Loucy (cell line): ENCODE results near the gene PUM1.
A peak's percentile ranks its signal among the peaks of the same experiment; 100 is the strongest.

Experiments used
- H2AFZ ChIP-seq: fragments of 200-600 bp; sonication (generic); 2 replicates; pipeline ENCODE4 v1.6.0; 2016; ENCODE audit warnings: antibody characterized with exemption, mild to moderate bottlenecking, low read length, moderate library complexity
- H3F3A ChIP-seq: fragments of 200-600 bp; 2 replicates; pipeline ENCODE4 v1.6.0; 2016; ENCODE audit warnings: antibody characterized with exemption, low read depth, mild to moderate bottlenecking
- H3K27me3 ChIP-seq: fragments of 200-600 bp; sonication (generic); 2 replicates; pipeline ENCODE4 v1.6.1; 2014; ENCODE audit warnings: low read length, mild to moderate bottlenecking; ENCODE audit not compliant: insufficient read depth, poor library complexity, severe bottlenecking
- H3K36me3 ChIP-seq: fragments of 200-600 bp; sonication (generic); 2 replicates; pipeline ENCODE4 v1.6.1; 2016; ENCODE audit warnings: low read length; ENCODE audit not compliant: insufficient read depth
- H3K4me1 ChIP-seq: fragments of 200-600 bp; sonication (generic); 2 replicates; pipeline ENCODE4 v1.5.1; 2014; ENCODE audit warnings: low read length, mild to moderate bottlenecking; ENCODE audit not compliant: insufficient read depth, poor library complexity, severe bottlenecking
- H3K4me2 ChIP-seq: fragments of 200-600 bp; sonication (generic); 2 replicates; pipeline ENCODE4 v1.6.0; 2014; ENCODE audit warnings: antibody characterized with exemption, low read length, low read depth, mild to moderate bottlenecking; ENCODE audit not compliant: poor library complexity, severe bottlenecking
- H3K4me3 ChIP-seq: fragments of 200-600 bp; sonication (generic); 2 replicates; pipeline ENCODE4 v1.5.1; 2014; ENCODE audit warnings: low read length, mild to moderate bottlenecking, mixed read lengths; ENCODE audit not compliant: poor library complexity, severe bottlenecking
- H3K79me2 ChIP-seq: fragments of 200-600 bp; sonication (generic); 2 replicates; pipeline ENCODE4 v1.6.1; 2014; ENCODE audit warnings: low read length; ENCODE audit not compliant: insufficient read depth
- H3K9ac ChIP-seq: fragments of 200-600 bp; sonication (generic); 2 replicates; pipeline ENCODE4 v1.6.0; 2014; ENCODE audit warnings: mild to moderate bottlenecking, low read depth, low read length, moderate library complexity; ENCODE audit not compliant: poor library complexity, severe bottlenecking
- H3K9me2 ChIP-seq: fragments of 200-600 bp; sonication (generic); replicated peaks from 2 replicates; pipeline ENCODE4 v1.6.1; 2016; ENCODE audit warnings: low read depth, low read length, mixed read lengths
- H3K9me3 ChIP-seq: fragments of 200-600 bp; sonication (generic); 2 replicates; pipeline ENCODE4 v1.6.1; 2014; ENCODE audit warnings: mild to moderate bottlenecking, antibody characterized with exemption, low read length, low read depth; ENCODE audit not compliant: insufficient read depth
- H4K20me1 ChIP-seq: fragments of 200-600 bp; sonication (generic); 2 replicates; pipeline ENCODE4 v1.6.0; 2014; ENCODE audit warnings: antibody characterized with exemption, low read length, mild to moderate bottlenecking; ENCODE audit not compliant: insufficient read depth, poor library complexity, severe bottlenecking
- CTCF ChIP-seq: fragments of 200-600 bp; sonication (generic); conservative IDR thresholded peaks from 2 replicates; pipeline ENCODE4 v1.5.1; 2014; ENCODE audit warnings: mild to moderate bottlenecking, antibody characterized with exemption, low read length
- EZH2phosphoT487 ChIP-seq: fragments of 200-600 bp; IDR thresholded peaks from 2 replicates; pipeline ENCODE4 v1.6.1; 2018; ENCODE audit warnings: antibody characterized with exemption, mild to moderate bottlenecking, moderate library complexity, borderline replicate concordance

PUM1 gene

GRCh38 chr1:30919025-30919881 lies 146.3 kb downstream of the PUM1 start:
- H3K9me3 ChIP-seq = no peaks in the 10 kb centered on the region
- H3F3A ChIP-seq = peaks cover 8% of the 10 kb centered on the region
- H3K4me1 ChIP-seq = peaks cover 27% of the 10 kb centered on the region
- H3K79me2 ChIP-seq = no peaks in the 10 kb centered on the region
- H3K9ac ChIP-seq = peak overlapping the region; percentile 35
- no peaks in the 10 kb centered on the region for H3K9me2 ChIP-seq
- peak overlapping the region; percentile 80 for H3K4me2 ChIP-seq
- H3K4me3 ChIP-seq = peak overlapping the region; percentile 59
- no peaks in the 10 kb centered on the region for H4K20me1 ChIP-seq
- no peaks in the 10 kb centered on the region for H3K36me3 ChIP-seq
- H3K27me3 ChIP-seq = no peaks in the 10 kb centered on the region
- no peak overlapping the region; the same call in 1 of the 2 replicates for H2AFZ ChIP-seq
- no peak for TF ChIP-seq EZH2phosphoT487
- TF ChIP-seq CTCF = no peak

- H3K4me1 ChIP-seq = peaks cover 38% of the 10 kb centered on the region
- no peak for TF ChIP-seq EZH2phosphoT487
- no peak for TF ChIP-seq CTCF
- H3K79me2 ChIP-seq = no peaks in the 10 kb centered on the region
- H3F3A ChIP-seq = peaks cover 8% of the 10 kb centered on the region
- no peaks in the 10 kb centered on the region for H4K20me1 ChIP-seq
- H3K36me3 ChIP-seq = no peaks in the 10 kb centered on the region
- H2AFZ ChIP-seq = no peak overlapping the region
- H3K9me3 ChIP-seq = no peaks in the 10 kb centered on the region
- no peak overlapping the region for H3K4me2 ChIP-seq
- no peaks in the 10 kb centered on the region for H3K9me2 ChIP-seq
- no peaks in the 10 kb centered on the region for H3K27me3 ChIP-seq
- no peak overlapping the region for H3K4me3 ChIP-seq
- no peak overlapping the region for H3K9ac ChIP-seq
Measured at GRCh38 chr1:30916296-30916695, 149.2 kb downstream of the PUM1 start.

GRCh38 chr1:30915491-30916230 lies 149.9 kb downstream of the PUM1 start:
- peaks cover 8% of the 10 kb centered on the region for H3F3A ChIP-seq
- TF ChIP-seq CTCF (no peak), EZH2phosphoT487 (no peak)
- no peaks in the 10 kb centered on the region for H3K79me2 ChIP-seq
- H2AFZ ChIP-seq = no peak overlapping the region
- no peak overlapping the region for H3K4me3 ChIP-seq
- no peaks in the 10 kb centered on the region for H3K9me3 ChIP-seq
- H3K4me1 ChIP-seq = peaks cover 38% of the 10 kb centered on the region
- H4K20me1 ChIP-seq = no peaks in the 10 kb centered on the region
- H3K36me3 ChIP-seq = no peaks in the 10 kb centered on the region
- no peak overlapping the region for H3K9ac ChIP-seq
- no peak overlapping the region for H3K4me2 ChIP-seq
- no peaks in the 10 kb centered on the region for H3K27me3 ChIP-seq
- no peaks in the 10 kb centered on the region for H3K9me2 ChIP-seq
